Naive thymus-derived CD8-positive, alpha-beta T cell (primary cell): ENCODE measurements around the gene CLEC5A. TPM values are rescaled to one million over a fixed set of nuclear protein-coding genes. Genes with fewer than 3 reads are reported as not detected.

Source experiments
- ATAC-seq, 2 donors: fragments of 150-1000 bp; cut with Tn5 transposase in 1 of 2; sonication (Bioruptor Pico), chemical (Tn5 transposase) in 1 of 2; 1 replicate in 1 of 2; 2 replicates in 1 of 2; pipeline ENCODE4 v1.10.0; 2021; ENCODE audit warnings: mild to moderate bottlenecking in 2 of 2, moderate library complexity in 2 of 2
- POLR2A ChIA-PET: fragments of 350-600 bp; sonication (Branson Sonifier 250); formaldehyde crosslinking; loops from one replicate; lab custom pipeline; 2021; ENCODE audit warnings: antibody characterized with exemption; lab: Charles Lee
- DNase-seq, 10 donors: peaks; one replicate each; pipeline versions ENCODE4 v3.0.0 to v3.0.0-alpha.2; 2020 to 2022
- H3K27ac Mint-ChIP-seq, 10 donors: one replicate each; pipeline ENCODE4 v1.8.0; 2020 to 2022; ENCODE audit warnings: mild to moderate bottlenecking in 10 of 10, mixed read lengths in 10 of 10, moderate library complexity in 4 of 10, inconsistent platforms in 1 of 10
- H3K27me3 Mint-ChIP-seq, 5 donors: one replicate each; pipeline ENCODE4 v1.8.0; 2021 to 2022; ENCODE audit warnings: mixed read lengths in 5 of 5
- H3K36me3 Mint-ChIP-seq, 3 donors: one replicate each; pipeline ENCODE4 v1.8.0; 2020 to 2022; ENCODE audit warnings: mixed read lengths in 3 of 3, mild to moderate bottlenecking in 2 of 3, inconsistent platforms in 1 of 3
- H3K4me1 Mint-ChIP-seq, 4 donors: one replicate each; pipeline ENCODE4 v1.8.0; 2021 to 2022; ENCODE audit warnings: mixed read lengths in 4 of 4
- H3K4me3 Mint-ChIP-seq, 10 donors: one replicate each; pipeline ENCODE4 v1.8.0; 2020 to 2022; ENCODE audit warnings: mild to moderate bottlenecking in 10 of 10, mixed read lengths in 10 of 10, moderate library complexity in 6 of 10, inconsistent platforms in 1 of 10
- H3K9me3 Mint-ChIP-seq, 9 donors: one replicate each; pipeline ENCODE4 v1.8.0; 2020 to 2022; ENCODE audit warnings: mixed read lengths in 9 of 9, mild to moderate bottlenecking in 3 of 9, inconsistent platforms in 1 of 9, moderate library complexity in 1 of 9
- polyA plus RNA-seq, 3 donors: library from polyadenylated mRNA; unstranded; fragments of 300-500 nt; fragmentation: Illumina TruSeq; gene quantifications; one replicate each; pipeline ENCODE4 v1.2.3, GENCODE V29; 2021
- total RNA-seq, 8 experiments: library from RNA in 2 of 8; stranded (reverse) in 2 of 8; gene quantifications; one replicate each; pipeline ENCODE4 v1.2.3 and lab custom pipeline; 2021 to 2026

CLEC5A gene
- total and polyA plus RNA-seq, 5 experiments from 2014 or later, result 0.31 to 0.77 TPM; not detected in 3

DNA sequence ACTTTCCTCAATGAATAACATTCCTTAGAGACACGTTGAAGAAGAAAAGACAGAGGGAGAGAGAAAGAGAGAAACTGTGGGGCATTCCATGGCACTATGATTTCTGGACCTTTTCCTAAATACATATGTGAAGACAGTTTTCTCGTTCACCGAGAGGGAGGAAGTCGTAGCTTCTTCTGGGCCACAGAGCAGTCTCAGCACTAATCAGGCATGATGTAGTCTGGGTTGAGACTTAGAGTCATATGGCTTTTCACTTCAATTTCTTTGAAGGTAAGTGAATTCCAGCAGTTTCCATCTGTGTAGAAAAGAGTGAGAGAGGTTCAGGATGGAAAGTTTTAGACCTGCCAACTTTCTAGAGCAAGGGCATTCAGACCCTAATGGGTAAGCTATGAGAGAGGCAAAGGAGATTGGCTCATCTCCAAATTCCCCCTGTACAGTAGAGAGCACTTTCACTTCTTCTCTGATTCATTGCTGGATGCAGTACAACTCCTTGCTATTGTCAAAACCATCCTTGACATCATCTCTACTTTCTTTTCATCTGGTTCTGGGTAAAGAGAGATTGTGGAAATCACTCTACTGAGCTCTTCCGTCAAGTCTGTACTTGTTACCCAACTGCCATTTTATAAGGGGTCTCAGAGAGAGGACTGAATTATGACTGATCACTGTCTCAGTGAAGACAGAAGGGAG, 62.1 kb downstream of the CLEC5A start:
- H3K27me3 Mint-ChIP-seq, result peaks cover 8 to 18% (median 11%) of the 10 kb centered on the region in 5 donors
- no peak overlapping the region for H3K4me3 Mint-ChIP-seq
- peaks cover 0 to 8% (median 4%) of the 10 kb centered on the region in 3 donors for H3K36me3 Mint-ChIP-seq
- no peak for DNase-seq
- no peak overlapping the region for H3K27ac Mint-ChIP-seq
- peaks cover 0 to 19% (median 2%) of the 10 kb centered on the region in 9 donors for H3K9me3 Mint-ChIP-seq
- H3K4me1 Mint-ChIP-seq, result no peaks in the 10 kb centered on the region
- POLR2A ChIA-PET, result no interaction called here
- no peak for ATAC-seq

DNA sequence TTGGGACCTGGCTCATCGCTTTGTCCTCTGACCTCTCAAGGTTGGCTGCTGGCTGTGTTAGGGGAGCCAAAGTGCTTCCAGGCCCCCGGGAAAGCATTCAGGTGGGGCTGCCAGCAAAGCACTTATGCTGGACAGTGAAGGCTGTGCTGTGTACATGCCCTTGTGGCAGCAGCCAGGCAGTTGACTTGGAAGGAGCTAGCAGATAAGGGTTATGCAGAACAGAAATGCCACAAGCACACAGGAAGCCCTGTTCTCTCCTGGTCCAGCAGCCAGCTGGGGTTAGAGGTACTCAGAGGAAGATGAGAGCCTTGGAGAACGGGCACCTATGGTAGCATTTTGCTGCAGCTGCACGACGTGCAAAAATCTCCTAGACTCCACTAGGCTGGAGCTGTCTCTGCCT, 65.8 kb downstream of the CLEC5A start:
- Mint-ChIP-seq H3K9me3 (peaks cover 0 to 16% (median 6%) of the 10 kb centered on the region in 9 donors), H3K27ac (no peak overlapping the region), H3K27me3 (peaks cover 0 to 7% (median 4%) of the 10 kb centered on the region in 5 donors), H3K4me1 (peaks cover 0 to 2% (median 0%) of the 10 kb centered on the region in 4 donors), H3K36me3 (peaks cover 0 to 5% (median 5%) of the 10 kb centered on the region in 3 donors), H3K4me3 (no peak overlapping the region)
- DNase-seq, result no peak
- no peak for ATAC-seq
- POLR2A ChIA-PET, result no interaction called here

DNA sequence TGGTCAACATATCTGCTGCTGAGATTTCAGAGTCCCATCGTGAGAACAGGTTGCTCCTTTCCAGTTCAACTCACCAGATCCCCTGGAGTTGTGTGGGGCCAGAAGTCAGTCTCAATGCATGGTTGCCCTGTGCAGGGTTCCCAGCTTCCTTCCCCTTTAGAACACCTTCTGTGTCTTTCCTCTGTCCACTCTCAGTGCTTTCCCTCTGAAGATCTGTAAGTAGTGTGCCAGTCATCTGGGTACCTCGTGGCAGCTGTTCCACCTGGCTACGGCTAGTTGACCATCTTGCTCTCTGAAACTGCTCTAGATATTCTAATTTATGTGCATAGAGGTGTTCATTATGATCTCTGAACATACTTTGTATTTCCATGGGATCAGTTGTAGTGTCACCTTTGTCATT, 69.4 kb downstream of the CLEC5A start:
- no peak overlapping the region for H3K4me3 Mint-ChIP-seq
- POLR2A ChIA-PET, result no interaction called here
- ATAC-seq (no peak), DNase-seq (no peak)
- peaks cover 0 to 5% (median 5%) of the 10 kb centered on the region in 3 donors for H3K36me3 Mint-ChIP-seq
- peaks cover 0 to 5% (median 0%) of the 10 kb centered on the region in 5 donors for H3K27me3 Mint-ChIP-seq
- H3K9me3 Mint-ChIP-seq, result peaks cover 0 to 13% (median 4%) of the 10 kb centered on the region in 9 donors
- H3K4me1 Mint-ChIP-seq, result peaks cover 0 to 2% (median 0%) of the 10 kb centered on the region in 4 donors
- H3K27ac Mint-ChIP-seq, result no peak overlapping the region

Other genes starting within 250 kb of the CLEC5A start
- gene DENND11, start 244.8 kb downstream of the CLEC5A start, total RNA-seq, result 10 to 100 TPM; 65.4 to 68.0 TPM
- 10 to 100 TPM; 16.4 to 30.0 (median 20.3) TPM for gene DENND11, start 244.8 kb downstream of the CLEC5A start, polyA plus RNA-seq
- gene WEE2, start 238.6 kb downstream of the CLEC5A start, total RNA-seq, result not detected
- not detected for gene WEE2, start 238.6 kb downstream of the CLEC5A start, polyA plus RNA-seq
- gene SSBP1, start 208.6 kb downstream of the CLEC5A start, total RNA-seq, result 100 to 1,000 TPM; 128 to 131 TPM
- 100 to 1,000 TPM; 341 to 350 (median 349) TPM for gene SSBP1, start 208.6 kb downstream of the CLEC5A start, polyA plus RNA-seq
- 1 to 10 TPM; 4.6 to 5.0 TPM for gene TAS2R3, start 182.9 kb downstream of the CLEC5A start, total RNA-seq
- not detected for gene TAS2R3, start 182.9 kb downstream of the CLEC5A start, polyA plus RNA-seq
- 1 to 10 TPM; 3.3 to 3.4 TPM for gene TAS2R4, start 170.3 kb downstream of the CLEC5A start, total RNA-seq
- under 1 TPM in 2 of 3 donors, not detected in 1; 0.06 to 0.08 TPM for gene TAS2R4, start 170.3 kb downstream of the CLEC5A start, polyA plus RNA-seq
- 1 to 10 TPM; 3.6 to 5.2 TPM for gene TAS2R5, start 156.8 kb downstream of the CLEC5A start, total RNA-seq
- gene TAS2R5, start 156.8 kb downstream of the CLEC5A start, polyA plus RNA-seq, result under 1 TPM in 1 of 3 donors, not detected in 2; 0.16 TPM
- not detected for gene PRSS37, start 105.5 kb downstream of the CLEC5A start, total RNA-seq
- gene PRSS37, start 105.5 kb downstream of the CLEC5A start, polyA plus RNA-seq, result not detected
- gene OR9A4, start 30.6 kb downstream of the CLEC5A start, total RNA-seq, result not detected
- not detected for gene OR9A4, start 30.6 kb downstream of the CLEC5A start, polyA plus RNA-seq
- not detected for gene TAS2R38, start 26.8 kb upstream of the CLEC5A start, total RNA-seq
- not detected for gene TAS2R38, start 26.8 kb upstream of the CLEC5A start, polyA plus RNA-seq
- under 1 TPM; 0.08 to 0.26 TPM for gene MGAM, start 48.9 kb upstream of the CLEC5A start, total RNA-seq
- not detected for gene MGAM, start 48.9 kb upstream of the CLEC5A start, polyA plus RNA-seq
- not detected for gene MGAM2, start 164.7 kb upstream of the CLEC5A start, total RNA-seq
- gene MGAM2, start 164.7 kb upstream of the CLEC5A start, polyA plus RNA-seq, result not detected